GM19351 (cell line): ENCODE data around the gene GRK2.

Experiments
- ATAC-seq: cut with Tn5 transposase; IDR thresholded peaks from one replicate; pipeline ENCODE4 v1.9.1; 2021; ENCODE audit warnings: mild to moderate bottlenecking, moderate library complexity; ENCODE audit not compliant: unreplicated experiment

GRK2 gene

GRCh38 chr11:67280788-67281551 is 14.7 kb downstream of the GRK2 start:
- ATAC-seq: no peak

DNA sequence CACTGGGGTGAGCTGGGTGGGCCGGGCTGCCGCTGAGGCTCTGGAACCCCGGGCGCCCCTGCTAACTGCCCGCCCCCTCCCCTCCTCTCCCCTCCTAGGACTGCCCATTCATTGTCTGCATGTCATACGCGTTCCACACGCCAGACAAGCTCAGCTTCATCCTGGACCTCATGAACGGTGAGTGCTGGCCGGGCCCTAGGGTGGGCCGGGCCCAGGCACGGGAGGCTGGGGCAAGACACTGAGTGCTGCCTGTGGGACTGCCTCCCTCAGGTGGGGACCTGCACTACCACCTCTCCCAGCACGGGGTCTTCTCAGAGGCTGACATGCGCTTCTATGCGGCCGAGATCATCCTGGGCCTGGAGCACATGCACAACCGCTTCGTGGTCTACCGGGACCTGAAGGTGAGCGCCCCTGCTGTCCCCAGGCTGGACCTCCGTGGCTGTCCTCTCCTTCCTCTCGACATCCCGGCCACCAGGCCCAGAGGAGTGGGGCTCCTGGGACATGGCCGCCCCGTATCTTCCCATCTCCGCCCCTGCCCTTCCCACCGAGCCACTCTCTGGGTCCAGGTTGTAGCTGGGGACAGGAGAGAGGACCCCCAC is 15.4 kb downstream of the GRK2 start:
- no peak for ATAC-seq

GRCh38 chr11:67282155-67282875 is 16.0 kb downstream of the GRK2 start:
- no peak for ATAC-seq

GRCh38 chr11:67282876-67283371 is 16.7 kb downstream of the GRK2 start:
- ATAC-seq: no peak

- no peak for ATAC-seq
Measured at GRCh38 chr11:67283481-67283963, 17.2 kb downstream of the GRK2 start.

GRCh38 chr11:67284811-67285540 is 18.7 kb downstream of the GRK2 start:
- ATAC-seq: no peak

DNA sequence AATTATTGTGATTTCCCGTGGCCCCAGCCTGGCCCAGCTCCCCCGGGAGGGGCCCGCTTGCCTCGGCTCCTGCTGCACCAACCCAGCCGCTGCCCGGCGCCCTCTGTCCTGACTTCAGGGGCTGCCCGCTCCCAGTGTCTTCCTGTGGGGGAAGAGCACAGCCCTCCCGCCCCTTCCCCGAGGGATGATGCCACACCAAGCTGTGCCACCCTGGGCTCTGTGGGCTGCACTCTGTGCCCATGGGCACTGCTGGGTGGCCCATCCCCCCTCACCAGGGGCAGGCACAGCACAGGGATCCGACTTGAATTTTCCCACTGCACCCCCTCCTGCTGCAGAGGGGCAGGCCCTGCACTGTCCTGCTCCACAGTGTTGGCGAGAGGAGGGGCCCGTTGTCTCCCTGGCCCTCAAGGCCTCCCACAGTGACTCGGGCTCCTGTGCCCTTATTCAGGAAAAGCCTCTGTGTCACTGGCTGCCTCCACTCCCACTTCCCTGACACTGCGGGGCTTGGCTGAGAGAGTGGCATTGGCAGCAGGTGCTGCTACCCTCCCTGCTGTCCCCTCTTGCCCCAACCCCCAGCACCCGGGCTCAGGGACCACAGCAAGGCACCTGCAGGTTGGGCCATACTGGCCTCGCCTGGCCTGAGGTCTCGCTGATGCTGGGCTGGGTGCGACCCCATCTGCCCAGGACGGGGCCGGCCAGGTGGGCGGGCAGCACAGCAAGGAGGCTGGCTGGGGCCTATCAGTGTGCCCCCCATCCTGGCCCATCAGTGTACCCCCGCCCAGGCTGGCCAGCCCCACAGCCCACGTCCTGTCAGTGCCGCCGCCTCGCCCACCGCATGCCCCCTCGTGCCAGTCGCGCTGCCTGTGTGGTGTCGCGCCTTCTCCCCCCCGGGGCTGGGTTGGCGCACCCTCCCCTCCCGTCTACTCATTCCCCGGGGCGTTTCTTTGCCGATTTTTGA is 19.5 kb downstream of the GRK2 start:
- no peak for ATAC-seq

GRCh38 chr11:67286621-67287333 is 20.5 kb downstream of the GRK2 start:
- no peak for ATAC-seq

DNA sequence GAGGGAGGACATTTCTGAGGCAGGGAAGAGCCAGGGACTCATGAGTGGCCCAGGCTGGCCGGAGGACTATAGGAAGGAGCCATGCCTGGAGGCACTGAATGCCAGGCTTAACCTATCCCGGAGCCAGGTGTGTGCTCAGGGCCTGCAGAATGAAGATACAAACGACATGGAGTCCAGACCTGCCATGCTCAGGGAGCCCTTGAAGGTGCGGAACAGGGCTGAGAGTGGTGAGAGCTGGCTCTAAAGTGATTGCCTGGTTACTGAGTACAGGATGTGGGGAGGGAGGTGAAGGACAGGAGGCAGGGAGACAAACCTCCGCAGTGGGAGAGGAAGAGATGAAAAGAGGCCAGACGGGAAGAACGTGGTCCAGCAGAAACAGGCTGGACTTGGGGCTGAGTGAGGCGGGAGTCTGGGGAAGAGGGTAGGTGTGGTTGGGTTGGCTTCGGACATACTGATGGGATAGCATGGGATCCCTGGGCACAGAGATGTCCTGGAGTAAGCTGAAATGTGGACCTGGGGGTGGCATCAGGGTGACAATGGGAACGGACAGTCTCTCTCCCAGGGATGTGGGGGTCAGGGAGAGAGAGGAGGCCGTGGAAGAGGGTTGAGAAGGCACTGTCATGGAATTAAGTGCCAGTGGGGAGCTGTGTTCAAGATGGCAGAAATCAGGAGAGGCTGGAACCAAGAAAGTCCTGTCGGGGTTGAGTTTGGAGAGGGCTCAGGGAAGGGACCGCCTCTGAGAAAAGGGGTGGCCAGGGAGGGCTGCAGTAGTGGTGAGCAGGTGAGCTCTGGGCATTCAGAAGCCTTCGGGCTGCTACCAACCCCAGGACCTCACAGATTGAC is 21.3 kb downstream of the GRK2 start:
- ATAC-seq: no peak

- ATAC-seq: no peak
Measured at GRCh38 chr11:67288198-67288451, 21.9 kb downstream of the GRK2 start.

DNA sequence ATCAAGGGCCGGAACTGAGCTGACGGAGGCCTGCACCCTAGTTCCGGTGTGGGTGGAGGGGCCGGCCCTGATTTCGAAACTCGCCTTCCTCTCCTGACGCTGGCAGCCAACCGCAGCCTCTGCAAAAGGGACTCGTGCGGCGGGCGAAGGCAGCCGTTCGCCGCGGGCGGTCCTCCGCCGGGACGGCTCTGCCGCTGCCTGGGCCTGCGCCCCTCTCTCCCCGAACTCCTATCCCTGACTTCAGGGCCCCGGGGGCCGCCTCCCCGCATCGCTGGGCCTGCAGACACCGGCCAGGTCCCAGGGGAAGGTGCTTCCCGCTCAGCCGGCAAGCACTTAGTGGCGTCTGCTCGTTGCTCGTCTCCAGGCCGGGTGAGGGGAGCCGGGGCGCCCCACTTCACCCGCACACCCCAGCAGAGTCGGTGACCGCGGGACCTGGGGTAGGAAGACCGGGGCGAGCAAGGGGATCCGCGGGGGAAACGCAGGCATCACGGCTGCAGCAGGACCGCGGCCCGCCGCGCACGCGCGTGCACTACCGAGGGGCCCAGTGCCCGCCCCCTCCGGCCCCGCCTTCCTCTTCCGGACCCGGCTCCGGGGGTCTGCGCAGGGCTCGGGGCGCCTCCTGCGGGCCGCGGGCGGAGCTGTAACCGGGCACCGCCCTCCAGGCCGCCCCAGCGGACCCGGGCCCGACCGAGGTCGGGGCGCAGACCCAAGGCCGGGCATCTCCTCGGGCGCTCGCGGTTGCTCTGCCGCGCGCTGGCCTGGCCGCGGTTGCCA is 22.4 kb downstream of the GRK2 start:
- peak; percentile 57 for ATAC-seq

GRCh38 chr11:67289226-67289650 is 23.0 kb downstream of the GRK2 start, which contains the start of gene ANKRD13D:
Gene ANKRD13D, plus strand, starts transcription at chr11:67289303. Its CDS starts 158 bp downstream, at chr11:67289461.
- no peak for ATAC-seq

- ATAC-seq: no peak
Measured at GRCh38 chr11:67289651-67290479, 23.6 kb downstream of the GRK2 start.

DNA sequence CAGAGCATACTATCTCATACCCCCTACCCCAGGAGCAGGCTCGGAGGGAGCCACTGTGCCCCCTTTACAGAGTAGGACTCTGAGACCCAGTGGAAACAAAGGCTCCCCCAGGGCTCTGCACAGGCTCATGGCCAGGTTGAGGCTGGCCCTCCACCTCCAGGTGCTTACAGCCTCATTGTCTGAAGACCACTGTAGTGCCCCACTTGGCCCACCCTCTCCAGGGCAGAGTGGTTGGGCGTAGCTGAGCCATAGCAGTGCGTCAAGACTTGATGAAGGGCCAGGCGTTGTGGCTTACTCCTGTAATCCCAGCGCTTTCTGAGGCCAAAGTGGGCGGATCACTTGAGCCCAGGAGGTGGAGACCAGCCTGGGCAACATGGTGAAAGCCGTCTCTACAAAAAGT is 24.5 kb downstream of the GRK2 start:
- ATAC-seq: no peak

GRCh38 chr11:67291481-67292381 is 25.5 kb downstream of the GRK2 start:
- ATAC-seq: no peak

DNA sequence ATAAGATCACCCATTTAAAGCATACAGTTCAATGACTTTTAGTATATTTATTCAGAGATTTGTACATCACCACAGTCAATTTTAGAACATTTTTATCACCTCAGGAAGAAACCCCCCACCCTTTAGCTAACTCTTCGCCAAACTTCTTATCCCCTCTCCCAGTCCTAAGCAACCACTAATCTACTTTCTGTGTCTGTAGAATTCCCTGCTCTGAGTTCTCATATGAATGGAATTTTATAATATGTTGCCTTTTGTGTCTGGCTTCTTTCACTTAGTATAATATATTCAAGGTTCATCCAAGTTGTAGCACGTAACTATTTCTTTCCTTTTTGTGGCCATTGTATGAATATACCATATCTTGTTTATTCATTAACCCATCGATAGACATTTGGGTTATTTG is 26.4 kb downstream of the GRK2 start:
- ATAC-seq: no peak
